ENCODE measurements around the gene DUSP18.

DUSP18 gene

GRCh38 chr22:30673136-30673535 is 5.5 kb upstream of the DUSP18 start:
- H3K9me3 Mint-ChIP-seq, result no peaks in the 10 kb centered on the region

GRCh38 chr22:30671071-30671470 is 3.4 kb upstream of the DUSP18 start:
- Mint-ChIP-seq H3K4me3 (no peak overlapping the region), H3K4me1 (peaks cover 26% of the 10 kb centered on the region), H3K27ac (ENCODE audit: low read depth) (no peak overlapping the region), H3K9me3 (no peaks in the 10 kb centered on the region), H3K36me3 (ENCODE audit: insufficient read depth) (peaks cover 10% of the 10 kb centered on the region), H3K27me3 (peaks cover under 1% of the 10 kb centered on the region)
- DNase-seq (ENCODE audit: low spot score in 2 of 2) (no peak), ATAC-seq (replicated peaks; ENCODE audit: extremely low read depth, poor library complexity, severe bottlenecking) (no peak)

More at GRCh38 chr22:30673136-30673535, 5.5 kb upstream of the DUSP18 start:
- ATAC-seq (replicated peaks; ENCODE audit: extremely low read depth, poor library complexity, severe bottlenecking) (no peak), DNase-seq (ENCODE audit: low spot score in 2 of 2) (no peak)
- peaks cover 7% of the 10 kb centered on the region for H3K4me1 Mint-ChIP-seq
- H3K27ac Mint-ChIP-seq (ENCODE audit: low read depth), result no peak overlapping the region
- peaks cover 3% of the 10 kb centered on the region for H3K36me3 Mint-ChIP-seq (ENCODE audit: insufficient read depth)
- no peak overlapping the region for H3K4me3 Mint-ChIP-seq
- H3K27me3 Mint-ChIP-seq, result peaks cover 14% of the 10 kb centered on the region

- no peaks in the 10 kb centered on the region for H3K9me3 Mint-ChIP-seq
- no peaks in the 10 kb centered on the region for H3K27me3 Mint-ChIP-seq
- peak overlapping the region; percentile 90 for H3K27ac Mint-ChIP-seq (ENCODE audit: low read depth)
- peaks cover 40% of the 10 kb centered on the region for H3K4me1 Mint-ChIP-seq
- no peak for ATAC-seq (replicated peaks; ENCODE audit: extremely low read depth, poor library complexity, severe bottlenecking)
- H3K36me3 Mint-ChIP-seq (ENCODE audit: insufficient read depth), result peaks cover 11% of the 10 kb centered on the region
- no peak for DNase-seq (ENCODE audit: low spot score in 2 of 2)
- peak overlapping the region; percentile 86 for H3K4me3 Mint-ChIP-seq
These were observed 673 bp upstream of the DUSP18 start for GRCh38 chr22:30668386-30668710.

- DNase-seq (ENCODE audit: low spot score in 2 of 2), result no peak
- H3K4me1 Mint-ChIP-seq, result peaks cover 44% of the 10 kb centered on the region
- H3K27me3 Mint-ChIP-seq, result no peaks in the 10 kb centered on the region
- no peak for ATAC-seq (replicated peaks; ENCODE audit: extremely low read depth, poor library complexity, severe bottlenecking)
- peak overlapping the region; percentile 90 for H3K27ac Mint-ChIP-seq (ENCODE audit: low read depth)
- no peaks in the 10 kb centered on the region for H3K9me3 Mint-ChIP-seq
- H3K36me3 Mint-ChIP-seq (ENCODE audit: insufficient read depth), result peaks cover 17% of the 10 kb centered on the region
- peak overlapping the region; percentile 86 for H3K4me3 Mint-ChIP-seq
These were observed 575 bp downstream of the DUSP18 start for GRCh38 chr22:30667107-30667493.

- no peaks in the 10 kb centered on the region for H3K9me3 Mint-ChIP-seq
- ATAC-seq (replicated peaks; ENCODE audit: extremely low read depth, poor library complexity, severe bottlenecking) (no peak), DNase-seq (ENCODE audit: low spot score in 2 of 2) (no peak)
- H3K27me3 Mint-ChIP-seq, result no peaks in the 10 kb centered on the region
- H3K4me1 Mint-ChIP-seq, result peaks cover 44% of the 10 kb centered on the region
- peaks cover 20% of the 10 kb centered on the region for H3K36me3 Mint-ChIP-seq (ENCODE audit: insufficient read depth)
- no peak overlapping the region for H3K27ac Mint-ChIP-seq (ENCODE audit: low read depth)
- H3K4me3 Mint-ChIP-seq, result peak overlapping the region; percentile 86
These were observed 1.9 kb downstream of the DUSP18 start for GRCh38 chr22:30665786-30666185.

GRCh38 chr22:30665266-30665665 is 2.4 kb downstream of the DUSP18 start:
- peaks cover 44% of the 10 kb centered on the region for H3K4me1 Mint-ChIP-seq
- peaks cover 23% of the 10 kb centered on the region for H3K36me3 Mint-ChIP-seq (ENCODE audit: insufficient read depth)
- DNase-seq (ENCODE audit: low spot score in 2 of 2) (no peak), ATAC-seq (replicated peaks; ENCODE audit: extremely low read depth, poor library complexity, severe bottlenecking) (no peak)
- no peak overlapping the region for H3K4me3 Mint-ChIP-seq
- H3K27ac Mint-ChIP-seq (ENCODE audit: low read depth), result no peak overlapping the region
- H3K9me3 Mint-ChIP-seq, result no peaks in the 10 kb centered on the region
- H3K27me3 Mint-ChIP-seq, result no peaks in the 10 kb centered on the region

- Mint-ChIP-seq H3K36me3 (ENCODE audit: insufficient read depth) (peaks cover 25% of the 10 kb centered on the region), H3K27me3 (no peaks in the 10 kb centered on the region), H3K4me3 (no peak overlapping the region), H3K4me1 (peaks cover 44% of the 10 kb centered on the region), H3K27ac (ENCODE audit: low read depth) (no peak overlapping the region), H3K9me3 (no peaks in the 10 kb centered on the region)
- DNase-seq (ENCODE audit: low spot score in 2 of 2) (no peak), ATAC-seq (replicated peaks; ENCODE audit: extremely low read depth, poor library complexity, severe bottlenecking) (no peak)
These were observed 2.9 kb downstream of the DUSP18 start for GRCh38 chr22:30664798-30665197.

GRCh38 chr22:30662040-30662439 is 5.6 kb downstream of the DUSP18 start:
- Mint-ChIP-seq H3K27me3 (no peaks in the 10 kb centered on the region), H3K9me3 (no peaks in the 10 kb centered on the region), H3K36me3 (ENCODE audit: insufficient read depth) (peaks cover 24% of the 10 kb centered on the region)

GRCh38 chr22:30655532-30655931 is 12.1 kb downstream of the DUSP18 start:
- Mint-ChIP-seq H3K36me3 (ENCODE audit: insufficient read depth) (peaks cover 10% of the 10 kb centered on the region), H3K27me3 (no peaks in the 10 kb centered on the region), H3K4me1 (no peaks in the 10 kb centered on the region), H3K4me3 (no peak overlapping the region), H3K9me3 (no peaks in the 10 kb centered on the region), H3K27ac (ENCODE audit: low read depth) (no peak overlapping the region)
- DNase-seq (ENCODE audit: low spot score in 2 of 2), result no peak
- no peak for ATAC-seq (replicated peaks; ENCODE audit: extremely low read depth, poor library complexity, severe bottlenecking)

More at GRCh38 chr22:30662040-30662439, 5.6 kb downstream of the DUSP18 start:
- Mint-ChIP-seq H3K27ac (ENCODE audit: low read depth) (no peak overlapping the region), H3K4me1 (peaks cover 27% of the 10 kb centered on the region), H3K4me3 (no peak overlapping the region)
- DNase-seq (ENCODE audit: low spot score in 2 of 2) (no peak), ATAC-seq (replicated peaks; ENCODE audit: extremely low read depth, poor library complexity, severe bottlenecking) (no peak)

- ATAC-seq (replicated peaks; ENCODE audit: extremely low read depth, poor library complexity, severe bottlenecking), result no peak
- peaks cover 7% of the 10 kb centered on the region for H3K36me3 Mint-ChIP-seq (ENCODE audit: insufficient read depth)
- H3K4me3 Mint-ChIP-seq, result no peak overlapping the region
- H3K27ac Mint-ChIP-seq (ENCODE audit: low read depth), result no peak overlapping the region
- no peaks in the 10 kb centered on the region for H3K27me3 Mint-ChIP-seq
- peaks cover 5% of the 10 kb centered on the region for H3K4me1 Mint-ChIP-seq
- DNase-seq (ENCODE audit: low spot score in 2 of 2), result no peak
- H3K9me3 Mint-ChIP-seq, result no peaks in the 10 kb centered on the region
These were observed 13.3 kb downstream of the DUSP18 start for GRCh38 chr22:30654361-30654760.

GRCh38 chr22:30652852-30653251 is 14.8 kb downstream of the DUSP18 start:
- no peaks in the 10 kb centered on the region for H3K9me3 Mint-ChIP-seq
- H3K4me1 Mint-ChIP-seq, result peaks cover 11% of the 10 kb centered on the region
- no peaks in the 10 kb centered on the region for H3K27me3 Mint-ChIP-seq
- DNase-seq (ENCODE audit: low spot score in 2 of 2) (no peak), ATAC-seq (replicated peaks; ENCODE audit: extremely low read depth, poor library complexity, severe bottlenecking) (no peak)
- no peak overlapping the region for H3K27ac Mint-ChIP-seq (ENCODE audit: low read depth)
- no peak overlapping the region for H3K4me3 Mint-ChIP-seq
- H3K36me3 Mint-ChIP-seq (ENCODE audit: insufficient read depth), result peaks cover 2% of the 10 kb centered on the region

GRCh38 chr22:30650508-30651116 is 17.1 kb downstream of the DUSP18 start:
- H3K4me3 Mint-ChIP-seq, result no peak overlapping the region
- H3K27ac Mint-ChIP-seq (ENCODE audit: low read depth), result no peak overlapping the region
- H3K27me3 Mint-ChIP-seq, result no peaks in the 10 kb centered on the region
- H3K9me3 Mint-ChIP-seq, result no peaks in the 10 kb centered on the region
- H3K4me1 Mint-ChIP-seq, result peaks cover 11% of the 10 kb centered on the region
- no peak for ATAC-seq (replicated peaks; ENCODE audit: extremely low read depth, poor library complexity, severe bottlenecking)
- H3K36me3 Mint-ChIP-seq (ENCODE audit: insufficient read depth), result peaks cover 3% of the 10 kb centered on the region
- no peak for DNase-seq (ENCODE audit: low spot score in 2 of 2)

- Mint-ChIP-seq H3K4me1 (peaks cover 11% of the 10 kb centered on the region), H3K9me3 (no peaks in the 10 kb centered on the region), H3K27ac (ENCODE audit: low read depth) (peak overlapping the region; percentile 19), H3K36me3 (ENCODE audit: insufficient read depth) (peaks cover 3% of the 10 kb centered on the region), H3K27me3 (no peaks in the 10 kb centered on the region), H3K4me3 (no peak overlapping the region)
- DNase-seq (ENCODE audit: low spot score in 2 of 2) (peak in 1 of 2 donors; percentile 13), ATAC-seq (replicated peaks; ENCODE audit: extremely low read depth, poor library complexity, severe bottlenecking) (peak; percentile 90)
These were observed 18.2 kb downstream of the DUSP18 start for GRCh38 chr22:30649430-30650007.

Data from central memory CD8-positive, alpha-beta T cell (primary cell).